HEK293T (cell line): ENCODE results near the gene HOXB6.
A peak's percentile ranks its signal among the peaks of the same experiment; 100 is the strongest.

Source experiments
- CTCF ChIA-PET: fragments of 350-600 bp; formaldehyde crosslinking; extraction: SDS; loops from one replicate; lab custom pipeline; 2021; ENCODE audit warnings: antibody characterized with exemption, inconsistent platforms; lab: Yijun Ruan, JAX
- POLR2A ChIA-PET: fragments of 350-600 bp; formaldehyde crosslinking; extraction: SDS; loops from one replicate; lab custom pipeline; 2020; ENCODE audit warnings: antibody characterized with exemption, inconsistent platforms; lab: Yijun Ruan, JAX
- DNase-seq: peaks from one replicate; pipeline ENCODE4 v3.0.0; 2012; ENCODE audit warnings: mixed read lengths; ENCODE audit errors: extremely low spot score
- ARNT ChIP-seq: fragments of 450-650 bp; IDR thresholded peaks from 2 replicates; pipeline ENCODE4 v1.6.1; 2017; ENCODE audit warnings: mild to moderate bottlenecking
- BHLHE40 ChIP-seq: fragments of 450-650 bp; IDR thresholded peaks from 2 replicates; pipeline ENCODE4 v1.6.1; 2016; ENCODE audit warnings: mild to moderate bottlenecking, moderate library complexity, borderline replicate concordance
- CTBP1 ChIP-seq: fragments of 450-650 bp; IDR thresholded peaks from 2 replicates; pipeline ENCODE4 v1.6.1; 2016; ENCODE audit warnings: borderline replicate concordance
- ELF4 ChIP-seq: fragments of 450-650 bp; IDR thresholded peaks from 2 replicates; pipeline ENCODE4 v1.6.1; 2017; ENCODE audit warnings: antibody characterized with exemption
- FOXA1 ChIP-seq: fragments of 450-650 bp; IDR thresholded peaks from 2 replicates; pipeline ENCODE4 v1.6.1; 2016; ENCODE audit warnings: mild to moderate bottlenecking
- FOXK2 ChIP-seq: fragments of 450-650 bp; IDR thresholded peaks from 2 replicates; pipeline ENCODE4 v1.6.1; 2016; ENCODE audit warnings: mild to moderate bottlenecking
- FOXM1 ChIP-seq: fragments of 450-650 bp; IDR thresholded peaks from 2 replicates; pipeline ENCODE4 v1.6.1; 2017; ENCODE audit warnings: mild to moderate bottlenecking, borderline replicate concordance
- HDGF ChIP-seq: fragments of 450-650 bp; IDR thresholded peaks from 2 replicates; pipeline ENCODE4 v1.6.1; 2017; ENCODE audit warnings: antibody characterized with exemption, borderline replicate concordance
- L3MBTL2 ChIP-seq: fragments of 450-650 bp; conservative IDR thresholded peaks from 2 replicates; pipeline ENCODE4 v1.6.1; 2016; ENCODE audit warnings: mild to moderate bottlenecking
- LEF1 ChIP-seq: fragments of 450-650 bp; IDR thresholded peaks from 2 replicates; pipeline ENCODE4 v1.6.1; 2017; ENCODE audit warnings: mild to moderate bottlenecking, borderline replicate concordance
- NFRKB ChIP-seq: fragments of 450-650 bp; IDR thresholded peaks from 2 replicates; pipeline ENCODE4 v1.6.1; 2016; ENCODE audit warnings: mild to moderate bottlenecking, moderate library complexity
- SP1 ChIP-seq: fragments of 450-650 bp; IDR thresholded peaks from 2 replicates; pipeline ENCODE4 v1.6.1; 2017
- SUZ12 ChIP-seq: fragments of 450-650 bp; IDR thresholded peaks from 2 replicates; pipeline ENCODE4 v1.6.1; 2016; ENCODE audit warnings: mild to moderate bottlenecking
- TARDBP ChIP-seq: fragments of 450-650 bp; IDR thresholded peaks from 2 replicates; pipeline ENCODE4 v1.6.1; 2016
- ZNF384 ChIP-seq: fragments of 450-650 bp; IDR thresholded peaks from 2 replicates; pipeline ENCODE4 v1.6.1; 2016
- TF ChIP-seq, protein P1 (sequence below): fragments of 450-650 bp; IDR thresholded peaks from 2 replicates; pipeline ENCODE4 v1.6.1; 2016

Gene HOXB6

GRCh38 chr17:48629411-48629759, 24.6 kb upstream of the HOXB6 start:
- no peak for TF ChIP-seq CTBP1
- ChIA-PET POLR2A (interaction anchor here (1.0 kb wide), 1 partner anchor 18 kb away, joined by 4 read pairs; no protein-coding TSS in a partner anchor), CTCF (interaction anchor here (0.7 to 1.1 kb wide), 3 partner anchors 369 to 717 kb away, joined by 3 to 5 read pairs (median 3); no protein-coding TSS in a partner anchor)
- DNase-seq, result no peak

DNA sequence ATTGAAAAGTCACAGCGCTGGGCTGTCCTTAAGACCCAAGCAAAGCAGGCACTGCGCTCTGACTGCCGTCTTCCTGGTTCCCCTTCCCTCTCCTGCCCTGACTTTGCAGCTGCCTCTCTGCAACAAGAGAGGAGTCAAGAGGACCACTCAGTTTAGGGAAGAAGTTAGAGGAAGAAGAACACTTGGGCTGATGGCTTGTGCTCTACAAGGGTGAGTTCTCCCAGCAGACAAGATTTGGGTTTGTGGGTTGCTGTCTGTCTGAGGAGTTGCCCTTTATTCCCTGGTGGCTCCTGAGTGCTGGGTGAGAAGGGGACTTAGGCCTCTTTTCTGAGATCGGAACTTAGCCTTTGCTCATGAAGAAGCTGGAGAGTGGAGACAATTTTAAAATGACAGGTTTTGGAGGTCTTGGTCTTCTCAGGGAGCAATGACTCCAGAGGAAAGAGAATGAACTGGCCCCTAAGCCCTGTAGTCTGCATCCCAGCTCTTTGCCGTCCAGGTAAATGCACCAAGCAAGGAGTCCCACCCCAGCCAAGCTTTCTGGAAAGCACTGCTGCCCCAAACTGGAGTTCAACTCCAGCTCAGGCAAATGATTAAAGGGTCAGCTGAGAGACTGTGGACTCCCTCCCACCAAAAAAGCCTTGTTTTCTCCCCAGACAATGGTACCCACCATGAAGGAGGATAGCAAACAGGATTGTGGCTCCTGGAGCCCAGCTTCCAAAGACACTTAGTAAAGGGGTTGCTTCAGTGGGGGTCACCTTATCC, 24.0 kb upstream of the HOXB6 start:
- no peak for DNase-seq
- ChIA-PET CTCF (interaction anchor here (0.6 to 1.1 kb wide), 3 partner anchors 277 to 718 kb away, joined by 3 to 5 read pairs (median 4); no protein-coding TSS in a partner anchor), POLR2A (interaction anchor here (1.0 to 4.0 kb wide), 2 partner anchors 8 to 18 kb away, joined by 4 to 23 read pairs; no protein-coding TSS in a partner anchor)
- TF ChIP-seq, protein P1, sequence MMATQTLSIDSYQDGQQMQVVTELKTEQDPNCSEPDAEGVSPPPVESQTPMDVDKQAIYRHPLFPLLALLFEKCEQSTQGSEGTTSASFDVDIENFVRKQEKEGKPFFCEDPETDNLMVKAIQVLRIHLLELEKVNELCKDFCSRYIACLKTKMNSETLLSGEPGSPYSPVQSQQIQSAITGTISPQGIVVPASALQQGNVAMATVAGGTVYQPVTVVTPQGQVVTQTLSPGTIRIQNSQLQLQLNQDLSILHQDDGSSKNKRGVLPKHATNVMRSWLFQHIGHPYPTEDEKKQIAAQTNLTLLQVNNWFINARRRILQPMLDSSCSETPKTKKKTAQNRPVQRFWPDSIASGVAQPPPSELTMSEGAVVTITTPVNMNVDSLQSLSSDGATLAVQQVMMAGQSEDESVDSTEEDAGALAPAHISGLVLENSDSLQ, result no peak
- TF ChIP-seq FOXM1, result no peak
- no peak for TF ChIP-seq FOXK2
- TF ChIP-seq HDGF, result no peak
- TF ChIP-seq SUZ12, result no peak

- TF ChIP-seq FOXA1 (no peak), ELF4 (no peak), SUZ12 (no peak), HDGF (no peak), NFRKB (no peak), ZNF384 (no peak), FOXK2 (no peak), SP1 (no peak), CTBP1 (no peak), BHLHE40 (no peak), L3MBTL2 (no peak), LEF1 (no peak), TARDBP (no peak), FOXM1 (no peak), ARNT (no peak)
- TF ChIP-seq, protein P1, result no peak
- POLR2A ChIA-PET, result interaction anchor here (4.0 kb wide), 1 partner anchor 9 kb away, joined by 23 read pairs; no protein-coding TSS in a partner anchor
- CTCF ChIA-PET, result interaction anchor here (3.1 kb wide), 1 partner anchor 9 kb away, joined by 23 read pairs; no protein-coding TSS in a partner anchor
These were observed 23.1 kb upstream of the HOXB6 start for GRCh38 chr17:48627623-48628521.

DNA sequence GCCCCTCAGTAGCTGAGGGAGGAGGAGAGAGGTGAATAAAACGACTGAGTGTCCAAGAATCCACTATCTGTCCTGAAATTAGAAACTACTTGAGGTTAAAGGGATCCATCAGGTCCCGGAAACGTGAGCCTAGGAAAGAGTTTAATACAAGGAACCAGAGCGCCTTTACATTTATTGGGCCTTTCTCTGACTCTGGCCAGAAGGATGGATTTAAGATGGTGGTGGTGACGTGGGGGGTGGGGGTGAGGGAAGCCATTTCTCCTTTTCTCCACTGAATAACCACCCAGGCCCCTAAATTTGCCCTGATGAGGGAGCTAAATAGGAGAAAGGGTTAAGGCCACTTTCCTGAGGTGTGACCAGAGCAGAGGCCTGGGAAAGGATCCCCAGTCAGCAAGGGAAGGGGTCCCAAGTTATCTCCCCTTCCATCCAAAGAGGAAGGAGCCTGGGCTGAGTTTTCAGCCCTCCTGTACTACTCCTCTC, 22.4 kb upstream of the HOXB6 start:
- POLR2A ChIA-PET, result interaction anchor here (1.1 to 4.0 kb wide), 4 partner anchors 10 to 19 kb away, joined by 4 to 23 read pairs (median 5); partner anchors contain the start of gene HOXB8
- no peak for DNase-seq
- TF ChIP-seq TARDBP (no peak), FOXM1 (no peak), SP1 (no peak), FOXK2 (no peak), HDGF (no peak), NFRKB (no peak), L3MBTL2 (no peak), LEF1 (no peak), CTBP1 (no peak), FOXA1 (no peak), BHLHE40 (no peak), ZNF384 (no peak)
- TF ChIP-seq, protein P1, result no peak
- CTCF ChIA-PET, result interaction anchor here (3.1 kb wide), 1 partner anchor 10 kb away, joined by 23 read pairs; no protein-coding TSS in a partner anchor

More at GRCh38 chr17:48627623-48628521, 23.1 kb upstream of the HOXB6 start:
- no peak for DNase-seq

DNA sequence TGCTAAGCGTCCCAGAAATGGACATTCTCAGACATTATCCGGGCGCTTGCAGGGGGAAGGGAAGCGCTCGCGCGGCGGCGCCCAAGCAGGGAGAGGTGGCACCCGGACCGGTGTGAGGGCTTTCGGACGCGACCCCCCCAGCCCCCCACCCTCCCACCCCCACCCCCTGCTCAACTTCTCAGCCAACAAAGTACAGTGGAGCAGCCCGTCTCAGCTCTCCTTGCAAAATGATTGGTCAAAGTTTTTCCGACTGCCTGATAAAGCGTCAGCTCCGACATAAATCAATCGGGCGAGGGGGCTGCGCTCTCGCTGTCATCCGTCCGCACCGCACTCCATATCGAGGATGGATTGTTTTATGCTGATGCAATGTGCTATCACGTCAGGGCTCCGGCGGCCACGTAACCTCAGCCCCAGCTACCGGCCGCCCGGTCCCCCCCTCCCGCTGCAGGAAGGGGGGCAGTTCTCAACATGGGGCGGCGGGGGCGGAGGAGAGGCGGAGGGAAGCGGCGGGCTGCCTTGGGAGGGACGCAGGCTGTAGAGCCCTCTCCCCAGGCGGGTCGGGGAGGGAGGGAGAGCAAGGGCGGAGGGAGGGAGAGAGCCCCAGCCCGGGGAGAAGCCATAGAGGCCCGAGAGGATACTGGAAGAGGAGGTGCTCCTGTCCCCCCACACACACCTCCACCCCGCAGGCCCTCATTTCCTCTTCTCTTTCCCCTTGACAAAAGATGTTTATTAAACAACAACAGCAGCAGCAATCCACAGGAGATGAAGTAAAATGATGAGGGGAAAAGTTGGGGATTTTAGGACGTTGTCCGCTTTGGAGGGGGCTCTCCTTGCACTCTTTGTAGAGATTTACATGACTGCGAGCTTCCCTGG, 21.7 kb upstream of the HOXB6 start, which contains the start of gene HOXB9:
Gene HOXB9, minus strand, starts transcription at position 114 of the 873 bp plus-strand sequence. Its CDS starts 89 bp downstream, at position 25.
- TF ChIP-seq LEF1, result peak; percentile 84
- no peak for TF ChIP-seq TARDBP
- peak; percentile 99 for TF ChIP-seq CTBP1
- peak; percentile 85 for TF ChIP-seq ARNT
- peak; percentile 96 for TF ChIP-seq FOXM1
- TF ChIP-seq, protein P1, result peak; percentile 99
- no peak for TF ChIP-seq ZNF384
- peak; percentile 92 for DNase-seq
- ChIA-PET POLR2A (interaction anchor here (0.8 to 4.0 kb wide), 15 partner anchors 10 to 470 kb away, joined by 3 to 23 read pairs (median 4); partner anchors contain the start of genes HOXB13 and HOXB8), CTCF (interaction anchor here (0.8 to 3.1 kb wide), 2 partner anchors 10 to 14 kb away, joined by 3 to 23 read pairs; no protein-coding TSS in a partner anchor)
